OCI-LY7 (cell line): ENCODE measurements around the gene IGSF3.
"Not testable (repeated sequence)": the region's sequence is repeated elsewhere in the genome, so short reads cannot be mapped to it uniquely, and the experiment has no call there.

Experiments
- EZH2phosphoT487 ChIP-seq: fragments of 200-600 bp; sonication (generic); IDR thresholded peaks from 2 replicates; pipeline ENCODE4 v1.6.1; 2018; ENCODE audit warnings: low read depth, borderline replicate concordance, mild to moderate bottlenecking, mixed run types, antibody characterized with exemption, low read length, moderate library complexity, mixed read lengths
- TF ChIP-seq, protein P1 (sequence below): fragments of 200-600 bp; sonication (generic); conservative IDR thresholded peaks from 2 replicates; pipeline ENCODE4 v1.5.1; 2014; ENCODE audit warnings: mild to moderate bottlenecking, antibody characterized with exemption, low read length, moderate library complexity, mixed read lengths

- TF ChIP-seq, protein P1, sequence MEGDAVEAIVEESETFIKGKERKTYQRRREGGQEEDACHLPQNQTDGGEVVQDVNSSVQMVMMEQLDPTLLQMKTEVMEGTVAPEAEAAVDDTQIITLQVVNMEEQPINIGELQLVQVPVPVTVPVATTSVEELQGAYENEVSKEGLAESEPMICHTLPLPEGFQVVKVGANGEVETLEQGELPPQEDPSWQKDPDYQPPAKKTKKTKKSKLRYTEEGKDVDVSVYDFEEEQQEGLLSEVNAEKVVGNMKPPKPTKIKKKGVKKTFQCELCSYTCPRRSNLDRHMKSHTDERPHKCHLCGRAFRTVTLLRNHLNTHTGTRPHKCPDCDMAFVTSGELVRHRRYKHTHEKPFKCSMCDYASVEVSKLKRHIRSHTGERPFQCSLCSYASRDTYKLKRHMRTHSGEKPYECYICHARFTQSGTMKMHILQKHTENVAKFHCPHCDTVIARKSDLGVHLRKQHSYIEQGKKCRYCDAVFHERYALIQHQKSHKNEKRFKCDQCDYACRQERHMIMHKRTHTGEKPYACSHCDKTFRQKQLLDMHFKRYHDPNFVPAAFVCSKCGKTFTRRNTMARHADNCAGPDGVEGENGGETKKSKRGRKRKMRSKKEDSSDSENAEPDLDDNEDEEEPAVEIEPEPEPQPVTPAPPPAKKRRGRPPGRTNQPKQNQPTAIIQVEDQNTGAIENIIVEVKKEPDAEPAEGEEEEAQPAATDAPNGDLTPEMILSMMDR = not testable (repeated sequence)
- TF ChIP-seq EZH2phosphoT487 = not testable (repeated sequence)
These were observed 38.1 kb downstream of the IGSF3 start for GRCh38 chr1:116629441-116629840.
